ENCODE measurements around the gene IL13RA1. TPM values are rescaled to one million over a fixed set of nuclear protein-coding genes. Genes with fewer than 3 reads are reported as not detected.

The IL13RA1 gene
- total RNA-seq, 2 donors from 2014 or later = 52.8 to 119 TPM

- Histone ChIP-seq H3K4me3 (no peak overlapping the region), H3K9ac (ENCODE audit: low read depth in 2 of 2, low read length in 2 of 2) (no peak overlapping the region), H3K27ac (no peak overlapping the region), H3K4me1 (no peaks in the 10 kb centered on the region), H3K9me3 (no peaks in the 10 kb centered on the region), H3K36me3 (no peaks in the 10 kb centered on the region), H3K27me3 (no peaks in the 10 kb centered on the region)
- no peak for DNase-seq
- TF ChIP-seq CTCF (IDR thresholded peaks at IDR 0.05) = no peak
- intact Hi-C loops (cut with DNase I) = no loop called here
Observed at GRCh38 chrX:118693843-118694242, 33.6 kb upstream of the IL13RA1 start.

GRCh38 chrX:118694638-118695037, 32.8 kb upstream of the IL13RA1 start:
- H3K4me1 ChIP-seq = no peaks in the 10 kb centered on the region
- no peak for DNase-seq
- H3K4me3 ChIP-seq = no peak overlapping the region
- no peaks in the 10 kb centered on the region for H3K9me3 ChIP-seq
- H3K36me3 ChIP-seq = no peaks in the 10 kb centered on the region
- H3K27ac ChIP-seq = no peak overlapping the region
- intact Hi-C loops (cut with DNase I) = no loop called here
- H3K27me3 ChIP-seq = no peaks in the 10 kb centered on the region
- TF ChIP-seq CTCF (IDR thresholded peaks at IDR 0.05) = no peak
- no peak overlapping the region for H3K9ac ChIP-seq (ENCODE audit: low read depth in 2 of 2, low read length in 2 of 2)

GRCh38 chrX:118698516-118699170, 28.8 kb upstream of the IL13RA1 start:
- no peak for TF ChIP-seq CTCF (IDR thresholded peaks at IDR 0.05)
- no peaks in the 10 kb centered on the region for H3K4me1 ChIP-seq
- no peak overlapping the region for H3K27ac ChIP-seq
- intact Hi-C loops (cut with DNase I) = no loop called here
- H3K9ac ChIP-seq (ENCODE audit: low read depth in 2 of 2, low read length in 2 of 2) = no peak overlapping the region
- H3K36me3 ChIP-seq = no peaks in the 10 kb centered on the region
- H3K27me3 ChIP-seq = no peaks in the 10 kb centered on the region
- H3K4me3 ChIP-seq = no peak overlapping the region
- DNase-seq = no peak
- no peaks in the 10 kb centered on the region for H3K9me3 ChIP-seq

- no peak overlapping the region for H3K9ac ChIP-seq (ENCODE audit: low read depth in 2 of 2, low read length in 2 of 2)
- intact Hi-C loops (cut with DNase I) = no loop called here
- no peak for DNase-seq
- H3K27me3 ChIP-seq = no peaks in the 10 kb centered on the region
- no peak overlapping the region for H3K27ac ChIP-seq
- H3K36me3 ChIP-seq = no peaks in the 10 kb centered on the region
- H3K4me3 ChIP-seq = no peak overlapping the region
- no peaks in the 10 kb centered on the region for H3K4me1 ChIP-seq
- no peaks in the 10 kb centered on the region for H3K9me3 ChIP-seq
- no peak for TF ChIP-seq CTCF (IDR thresholded peaks at IDR 0.05)
Observed at GRCh38 chrX:118702741-118703140, 24.7 kb upstream of the IL13RA1 start.

- H3K4me1 ChIP-seq = no peaks in the 10 kb centered on the region
- no peak overlapping the region for H3K4me3 ChIP-seq
- H3K27ac ChIP-seq = no peak overlapping the region
- no peaks in the 10 kb centered on the region for H3K9me3 ChIP-seq
- TF ChIP-seq CTCF (IDR thresholded peaks at IDR 0.05) = no peak
- intact Hi-C loops (cut with DNase I) = no loop called here
- no peak overlapping the region for H3K9ac ChIP-seq (ENCODE audit: low read depth in 2 of 2, low read length in 2 of 2)
- no peak for DNase-seq
- no peaks in the 10 kb centered on the region for H3K36me3 ChIP-seq
- no peaks in the 10 kb centered on the region for H3K27me3 ChIP-seq
Observed at GRCh38 chrX:118706681-118707080, 20.7 kb upstream of the IL13RA1 start.

All from colonic mucosa (tissue), 4 donors.